Erythroblast (primary cell): ENCODE results near the gene OSBP.

Experiments used
- DNase-seq, 2 experiments: peaks; one replicate each; lab custom pipeline; 2025; lab: John Stamatoyannopoulos, UW
- GATA1 ChIP-seq: IDR thresholded peaks from 2 replicates; pipeline ENCODE4 v1.6.1; 2011; ENCODE audit warnings: low read depth, mild to moderate bottlenecking, control low read depth, low read length, moderate library complexity
- POLR2A ChIP-seq: IDR thresholded peaks from 2 replicates; pipeline ENCODE4 v1.6.1; 2011; ENCODE audit warnings: mild to moderate bottlenecking, low read length

Gene OSBP

GRCh38 chr11:59582006-59582405, 33.6 kb downstream of the OSBP start:
- DNase-seq, result no peak
- TF ChIP-seq GATA1 (no peak), POLR2A (no peak)

- no peak for TF ChIP-seq POLR2A
- no peak for TF ChIP-seq GATA1
- no peak for DNase-seq
Observed at GRCh38 chr11:59578369-59578768, 37.2 kb downstream of the OSBP start.

GRCh38 chr11:59575505-59575904, 40.1 kb downstream of the OSBP start:
- no peak for TF ChIP-seq POLR2A
- no peak for TF ChIP-seq GATA1
- DNase-seq, result no peak

- DNase-seq, result no peak
- TF ChIP-seq GATA1 (no peak), POLR2A (no peak)
Observed at GRCh38 chr11:59574932-59575502, 40.6 kb downstream of the OSBP start.

GRCh38 chr11:59574467-59574866, 41.1 kb downstream of the OSBP start:
- no peak for DNase-seq
- TF ChIP-seq GATA1 (no peak), POLR2A (no peak)

- no peak for DNase-seq
- TF ChIP-seq GATA1 (no peak), POLR2A (no peak)
Observed at GRCh38 chr11:59573216-59573615, 42.4 kb downstream of the OSBP start.

- no peak for TF ChIP-seq GATA1
- TF ChIP-seq POLR2A, result no peak
Observed at GRCh38 chr11:59572091-59572490, 43.5 kb downstream of the OSBP start.

GRCh38 chr11:59562292-59562691, 53.3 kb downstream of the OSBP start:
- DNase-seq, result no peak
- TF ChIP-seq POLR2A, result no peak

More at GRCh38 chr11:59572091-59572490, 43.5 kb downstream of the OSBP start:
- no peak for DNase-seq

GRCh38 chr11:59560702-59561473, 54.7 kb downstream of the OSBP start:
- TF ChIP-seq GATA1 (no peak), POLR2A (peak; percentile 13)
- peak; percentile 91 to 92 for DNase-seq

- peak; percentile 86 to 92 for DNase-seq
- TF ChIP-seq GATA1 (no peak), POLR2A (peak; percentile 32)
Observed at GRCh38 chr11:59560290-59560701, 55.3 kb downstream of the OSBP start.

- no peak for DNase-seq
- no peak for TF ChIP-seq POLR2A
- no peak for TF ChIP-seq GATA1
Observed at GRCh38 chr11:59559886-59560285, 55.7 kb downstream of the OSBP start.

GRCh38 chr11:59558270-59558643, 57.3 kb downstream of the OSBP start:
- peak; percentile 28 to 37 for DNase-seq
- TF ChIP-seq GATA1 (no peak), POLR2A (no peak)

- DNase-seq, result peak; percentile 67 to 70
- no peak for TF ChIP-seq GATA1
- TF ChIP-seq POLR2A, result no peak
Observed at GRCh38 chr11:59556917-59557348, 58.6 kb downstream of the OSBP start.

- no peak for TF ChIP-seq GATA1
- no peak for TF ChIP-seq POLR2A
- DNase-seq, result peak; percentile 82 to 83
Observed at GRCh38 chr11:59556115-59556916, 59.3 kb downstream of the OSBP start.
